Thyroid gland (tissue), 4 donors: ENCODE data around the gene INAFM2. TPM values are rescaled to one million over a fixed set of nuclear protein-coding genes. Genes with fewer than 3 reads are reported as not detected.

Experiments used
- DNase-seq, 2 donors: peaks; one replicate each; pipeline ENCODE4 v3.0.0-alpha.2; 2019
- H3K27ac ChIP-seq, 3 donors: fragments of 200-600 bp; sonication (generic); 1 replicate in 2 of 3; 2 replicates in 1 of 3; pipeline ENCODE4 v1.5.1; 2016 to 2019; ENCODE audit warnings: mild to moderate bottlenecking in 1 of 3, moderate library complexity in 1 of 3
- H3K27me3 ChIP-seq: fragments of 200-600 bp; sonication (generic); one replicate; pipeline ENCODE4 v1.5.1; 2019
- H3K36me3 ChIP-seq, 2 donors: fragments of 200-600 bp; sonication (generic); one replicate each; pipeline ENCODE4 v1.5.1; 2016 to 2019
- H3K4me1 ChIP-seq, 2 donors: fragments of 200-600 bp; sonication (generic); one replicate each; pipeline ENCODE4 v1.5.1; 2017 to 2019
- H3K4me3 ChIP-seq, 3 donors: fragments of 200-600 bp; sonication (generic); replicated peaks in 1 of 3; 1 replicate in 2 of 3; 2 replicates in 1 of 3; pipeline ENCODE4 v1.5.1; 2016; ENCODE audit warnings: mild to moderate bottlenecking in 1 of 3
- H3K9me3 ChIP-seq: fragments of 200-600 bp; sonication (generic); one replicate; pipeline ENCODE4 v1.5.1; 2017
- CTCF ChIP-seq, 6 experiments: fragments of 200-600 bp in 3 of 6; fragments of 450-650 bp in 3 of 6; sonication (generic) in 3 of 6; IDR thresholded peaks; one replicate each; pipeline ENCODE4 v1.5.1; 2016 to 2019; ENCODE audit warnings: antibody characterized with exemption in 6 of 6, mild to moderate bottlenecking in 2 of 6, inconsistent platforms in 1 of 6, moderate library complexity in 1 of 6
- POLR2A ChIP-seq, 2 donors: fragments of 450-650 bp; IDR thresholded peaks; one replicate each; pipeline ENCODE4 v1.6.1; 2017; ENCODE audit warnings: antibody characterized with exemption in 2 of 2, mild to moderate bottlenecking in 2 of 2, moderate library complexity in 1 of 2
- WGBS, 2 donors: methylation state at CpG; one replicate each; pipeline ENCODE4 v1.1.5; 2017; 5-methylcytosine and 5-hydroxymethylcytosine counted together
- intact Hi-C: fragments of 100-400 bp; cut with DNase I; formaldehyde crosslinking; loops from one replicate; pipeline ENCODE4 v1.15.1; 2023
- total RNA-seq, 4 donors: library from RNA; depleted of rRNA; stranded (reverse); fragments of >200 nt; gene quantifications; one replicate each; pipeline ENCODE4 v1.2.3, GENCODE V29; 2016

The INAFM2 gene
- total RNA-seq, 4 donors from 2014 or later = 47.5 to 86.9 (median 63.8) TPM

- Histone ChIP-seq H3K4me1 (peaks cover 68 to 98% of the 10 kb centered on the region in 2 donors), H3K4me3 (no peak overlapping the region), H3K27me3 (no peaks in the 10 kb centered on the region), H3K36me3 (peaks cover 19% of the 10 kb centered on the region in 2 donors), H3K9me3 (no peaks in the 10 kb centered on the region), H3K27ac (peak overlapping the region; percentile 95 to 99 (median 99))
- 81 to 83% methylated on average over 8 of the region's 8 CpGs for WGBS, 2 donors
- intact Hi-C loops = no loop called here
- DNase-seq = no peak
- TF ChIP-seq CTCF (IDR thresholded peaks at IDR 0.05) = no peak
- TF ChIP-seq POLR2A (IDR thresholded peaks at IDR 0.05) = no peak
Observed at GRCh38 chr15:40332113-40332781, 8.8 kb downstream of the INAFM2 start.

DNA sequence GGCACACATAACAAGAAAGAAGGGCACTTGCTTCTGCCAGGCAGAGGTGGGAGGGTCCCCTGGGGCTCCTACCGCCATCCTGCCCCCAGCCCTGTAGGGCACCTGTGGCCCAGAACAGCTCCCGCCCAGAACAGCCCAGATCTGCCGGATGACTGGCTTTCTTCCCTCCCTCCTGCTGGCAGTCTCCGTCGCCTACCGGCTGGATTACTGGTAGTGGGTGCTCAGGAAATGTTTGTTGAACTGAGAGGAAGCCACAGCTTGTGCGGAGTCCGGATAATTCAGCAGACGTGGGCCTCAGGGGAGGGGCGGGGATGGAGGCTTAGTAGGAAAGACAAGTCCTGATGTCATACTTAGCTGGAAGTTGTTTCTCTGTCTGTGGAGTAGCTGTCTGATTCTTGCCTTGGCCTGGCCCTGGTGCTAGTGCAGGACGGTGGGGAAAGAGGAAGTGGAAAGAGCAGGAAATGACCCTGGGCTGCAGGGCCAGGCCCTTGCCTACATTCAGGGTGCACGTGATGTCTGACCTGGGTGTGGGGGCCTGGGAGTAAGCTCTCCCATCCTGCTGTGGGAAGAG, 10.5 kb downstream of the INAFM2 start:
- WGBS, 2 donors = 14 to 22% methylated on average over 9 to 12 of the region's 12 CpGs
- peak in 1 of 2 donors; percentile 66 for TF ChIP-seq POLR2A (IDR thresholded peaks at IDR 0.05)
- no peak for TF ChIP-seq CTCF (IDR thresholded peaks at IDR 0.05)
- H3K27me3 ChIP-seq = no peaks in the 10 kb centered on the region
- peaks cover 19% of the 10 kb centered on the region in 2 donors for H3K36me3 ChIP-seq
- H3K4me1 ChIP-seq = peaks cover 68 to 98% of the 10 kb centered on the region in 2 donors
- peak overlapping the region; percentile 95 to 99 (median 99) for H3K27ac ChIP-seq
- H3K4me3 ChIP-seq = no peak overlapping the region
- H3K9me3 ChIP-seq = no peaks in the 10 kb centered on the region
- intact Hi-C loops = no loop called here
- DNase-seq = peak; percentile 80 to 82

GRCh38 chr15:40334541-40334940, 11.0 kb downstream of the INAFM2 start:
- Histone ChIP-seq H3K27me3 (no peaks in the 10 kb centered on the region), H3K9me3 (no peaks in the 10 kb centered on the region), H3K36me3 (peaks cover 19% of the 10 kb centered on the region in 2 donors), H3K4me1 (peaks cover 68 to 98% of the 10 kb centered on the region in 2 donors), H3K4me3 (no peak overlapping the region), H3K27ac (peak overlapping the region; percentile 95 to 99 (median 99))
- intact Hi-C loops = no loop called here
- 50 to 100% methylated on average over 1 to 2 of the region's 3 CpGs for WGBS, 2 donors
- DNase-seq = peak in 1 of 2 donors; percentile 30
- no peak for TF ChIP-seq CTCF (IDR thresholded peaks at IDR 0.05)
- TF ChIP-seq POLR2A (IDR thresholded peaks at IDR 0.05) = no peak

- peak in 1 of 2 donors; percentile 16 for DNase-seq
- Histone ChIP-seq H3K36me3 (peaks cover 19% of the 10 kb centered on the region in 2 donors), H3K4me3 (no peak overlapping the region), H3K27me3 (no peaks in the 10 kb centered on the region), H3K9me3 (no peaks in the 10 kb centered on the region), H3K27ac (peak overlapping the region; percentile 95 to 99 (median 99)), H3K4me1 (peaks cover 66 to 98% of the 10 kb centered on the region in 2 donors)
- intact Hi-C loops = no loop called here
- WGBS, 2 donors = 86 to 87% methylated on average over 21 to 24 of the region's 26 CpGs
- TF ChIP-seq CTCF (IDR thresholded peaks at IDR 0.05) (no peak), POLR2A (IDR thresholded peaks at IDR 0.05) (no peak)
Observed at GRCh38 chr15:40334941-40335795, 11.7 kb downstream of the INAFM2 start.
